HG03521 (cell line): ENCODE measurements around the gene RERE.

Source experiments
- ATAC-seq: cut with Tn5 transposase; IDR thresholded peaks from one replicate; pipeline ENCODE4 v1.9.1; 2021; ENCODE audit warnings: mild to moderate bottlenecking, moderate library complexity; ENCODE audit not compliant: unreplicated experiment

The RERE gene

DNA sequence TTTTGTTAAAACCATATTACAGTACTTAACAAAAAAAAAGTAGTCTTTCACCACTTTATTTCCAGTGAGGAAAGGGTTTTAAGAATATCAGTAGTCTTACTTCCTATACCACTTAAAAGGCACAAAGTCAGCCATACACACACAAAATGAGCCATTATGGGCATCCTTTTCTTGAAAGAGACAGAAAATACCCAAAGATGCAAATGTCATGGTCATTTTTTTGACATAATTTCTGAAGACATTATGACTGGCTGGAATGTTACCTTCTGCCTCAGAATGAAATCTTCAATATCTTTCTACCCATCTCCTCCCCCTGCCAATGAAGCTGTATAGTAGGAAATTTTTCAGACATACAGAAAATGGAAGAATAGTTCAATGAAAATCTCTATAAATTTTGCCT lies 261.9 kb downstream of the RERE start:
- ATAC-seq, result no peak

- ATAC-seq, result no peak
These were observed 262.4 kb downstream of the RERE start for GRCh38 chr1:8554956-8555534.

DNA sequence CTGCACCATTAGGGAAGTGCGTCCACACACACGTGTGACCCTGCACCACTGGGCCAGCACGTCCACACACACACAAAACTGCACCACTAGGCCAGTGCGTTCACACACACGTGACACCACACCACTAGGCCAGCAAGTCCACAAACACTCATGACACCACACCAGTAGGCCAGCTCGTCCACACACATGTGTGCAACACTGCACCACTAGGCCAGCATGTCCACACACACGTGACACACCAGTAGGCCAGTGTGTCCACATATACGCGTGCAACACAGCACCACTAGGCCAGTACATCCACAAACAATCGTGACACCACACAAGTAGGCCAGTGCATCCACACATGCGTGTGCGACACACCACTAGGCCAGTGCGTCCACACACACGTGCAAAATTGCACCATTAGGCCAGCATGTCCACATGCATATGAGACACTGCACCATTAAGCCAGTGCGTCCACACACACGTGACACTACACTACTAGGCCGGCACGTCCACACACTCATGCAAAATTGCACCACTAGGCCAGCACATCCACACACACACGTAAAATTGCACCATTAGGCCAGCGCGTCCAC lies 264.5 kb downstream of the RERE start:
- ATAC-seq, result no peak

DNA sequence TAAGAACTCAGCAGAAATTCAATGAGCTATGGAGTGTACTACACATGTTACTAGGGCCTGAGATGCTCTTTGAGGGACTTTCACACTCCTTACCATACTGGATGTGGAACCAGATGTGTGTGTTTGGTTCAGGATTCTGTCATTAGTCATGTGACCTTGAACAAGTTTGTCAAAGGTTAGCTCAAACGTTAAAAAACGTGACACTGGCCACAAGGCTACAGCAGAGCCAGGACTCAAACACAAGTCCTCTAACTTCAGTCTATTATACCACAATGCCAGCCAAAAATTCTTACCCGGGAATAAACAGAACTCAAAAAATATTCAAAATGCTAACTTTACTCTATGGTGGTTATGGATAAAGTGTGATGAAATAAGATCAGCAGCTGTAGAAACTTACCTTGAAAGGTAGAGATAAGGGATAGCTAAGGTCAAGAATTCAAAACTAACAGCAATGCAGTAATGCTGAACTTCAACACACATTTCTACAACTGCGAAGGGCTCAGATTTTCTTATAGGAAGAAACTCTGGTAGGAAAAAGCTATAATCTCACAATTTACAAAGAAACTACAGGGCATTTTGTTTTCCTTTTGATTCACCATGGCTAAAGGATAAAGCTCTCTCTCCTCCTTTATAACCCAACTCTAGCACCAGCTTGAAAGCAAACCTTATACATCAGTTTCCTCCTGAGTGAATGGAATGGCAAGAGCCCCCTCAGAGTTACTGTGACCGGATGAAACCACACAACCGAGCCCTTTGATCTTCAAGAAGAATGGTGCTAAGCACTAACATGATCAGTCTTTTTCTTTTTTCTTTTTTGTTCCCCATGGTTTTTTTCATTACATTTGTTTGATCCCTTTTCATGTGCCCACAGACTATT lies 265.6 kb downstream of the RERE start:
- ATAC-seq, result no peak

DNA sequence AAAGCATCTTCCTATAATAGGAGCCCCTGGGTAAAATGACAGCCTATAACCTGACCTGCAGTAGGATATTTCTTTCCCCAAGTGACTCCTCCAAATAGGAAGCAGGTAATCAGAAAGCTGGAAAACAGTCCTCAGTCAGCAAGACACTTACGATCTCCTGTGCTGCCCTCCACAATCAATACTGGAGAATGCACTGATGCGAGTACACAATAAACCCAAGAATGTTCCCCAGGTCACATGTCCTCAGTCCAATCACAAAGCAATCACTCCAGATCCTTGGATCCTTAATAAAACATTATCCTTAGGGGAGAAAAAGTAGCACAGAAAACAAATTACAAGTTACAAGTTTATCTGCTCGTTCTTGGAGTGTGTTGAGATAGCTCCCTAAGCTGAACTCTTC lies 266.4 kb downstream of the RERE start:
- ATAC-seq, result no peak

- ATAC-seq, result no peak
These were observed 269.6 kb downstream of the RERE start for GRCh38 chr1:8547791-8548190.

GRCh38 chr1:8545078-8545477 lies 272.4 kb downstream of the RERE start:
- no peak for ATAC-seq

DNA sequence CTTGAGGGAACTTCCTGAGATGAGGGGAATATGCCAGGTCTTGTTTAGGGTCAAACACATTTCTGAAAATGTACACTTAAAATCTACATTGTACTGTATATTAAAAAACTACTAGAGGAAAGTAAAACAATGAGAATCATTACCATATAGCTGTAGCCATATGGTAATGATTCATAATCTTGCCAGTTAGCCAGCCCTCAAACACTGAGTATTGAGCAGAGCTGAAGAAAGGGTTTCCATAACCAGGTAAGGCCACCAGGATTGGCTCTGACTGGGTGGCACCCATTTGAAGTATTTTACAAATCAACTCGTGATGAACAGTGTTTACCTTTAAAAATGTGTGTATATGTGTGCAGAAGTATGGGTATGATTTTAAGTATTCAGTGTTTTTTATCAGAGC lies 272.8 kb downstream of the RERE start:
- no peak for ATAC-seq

- ATAC-seq, result no peak
These were observed 273.5 kb downstream of the RERE start for GRCh38 chr1:8543965-8544364.

GRCh38 chr1:8541961-8542521 lies 275.4 kb downstream of the RERE start:
- no peak for ATAC-seq

GRCh38 chr1:8540971-8541370 lies 276.5 kb downstream of the RERE start:
- no peak for ATAC-seq

DNA sequence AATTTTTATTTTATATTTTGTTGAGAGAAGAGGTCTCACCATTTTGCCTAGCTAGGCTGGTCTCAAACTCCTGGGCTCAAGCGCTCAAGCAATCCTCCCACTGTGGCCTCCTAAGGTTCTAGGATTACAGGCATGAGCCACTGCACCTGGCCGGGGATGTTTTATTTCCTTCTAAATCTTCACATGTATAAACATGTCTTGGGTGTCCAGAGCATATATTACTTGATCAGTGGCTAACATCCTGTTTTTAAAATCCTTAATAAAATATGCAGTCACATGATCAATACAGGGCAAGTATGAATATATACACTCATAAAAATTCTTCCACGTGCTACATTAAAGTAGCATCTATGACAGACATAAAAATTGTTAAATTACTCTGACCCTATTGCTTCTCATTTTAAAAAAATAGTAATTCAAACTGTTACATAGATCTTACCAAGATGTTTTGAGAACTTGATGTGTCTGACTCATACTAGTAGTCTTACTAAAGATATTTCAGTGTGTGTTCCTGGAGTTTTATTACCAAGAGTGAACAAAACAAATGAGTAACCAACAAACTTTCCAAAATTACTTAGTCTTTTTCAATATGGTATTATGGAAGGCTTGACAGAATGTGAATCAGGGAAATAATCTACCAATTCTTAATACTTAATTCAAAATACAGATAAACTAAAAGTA lies 277.0 kb downstream of the RERE start:
- ATAC-seq, result no peak

DNA sequence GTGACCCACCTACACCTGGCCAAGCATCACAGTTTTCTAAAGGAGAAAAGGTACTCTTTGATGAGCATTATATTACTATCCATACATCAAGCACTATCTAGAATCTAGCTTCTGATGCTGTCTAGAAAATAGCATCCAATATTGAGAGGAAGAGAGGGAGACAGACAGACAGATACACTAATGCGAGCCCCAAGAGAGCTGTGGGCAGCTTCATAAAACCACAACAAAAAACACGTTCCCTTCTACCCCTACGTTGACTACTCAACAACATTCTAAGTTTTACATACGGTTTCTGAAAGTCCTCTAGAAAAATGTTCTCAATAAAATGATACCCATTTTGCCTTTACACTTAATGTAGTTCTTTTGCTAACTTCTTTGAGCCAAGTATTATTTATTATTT lies 277.8 kb downstream of the RERE start:
- ATAC-seq, result no peak

GRCh38 chr1:8538502-8538901 lies 278.9 kb downstream of the RERE start:
- ATAC-seq, result no peak

DNA sequence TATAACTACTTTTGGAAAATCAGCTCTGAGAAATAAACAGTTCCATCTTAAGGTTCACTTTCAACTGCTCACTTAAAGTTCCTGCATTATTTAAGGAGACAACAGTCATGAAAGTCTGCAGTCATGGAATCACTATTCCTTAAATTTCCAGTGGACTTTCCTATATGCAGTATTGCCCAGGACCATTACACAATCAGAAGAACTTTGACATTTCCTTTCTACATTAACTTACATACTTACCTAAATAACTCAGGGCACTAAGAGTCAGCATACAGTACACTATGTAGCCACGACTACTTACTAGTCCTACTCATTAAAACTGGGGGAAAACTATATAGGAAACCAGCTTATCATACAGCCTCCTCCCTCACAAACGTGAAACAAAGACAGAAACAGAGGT lies 279.4 kb downstream of the RERE start:
- ATAC-seq, result no peak

DNA sequence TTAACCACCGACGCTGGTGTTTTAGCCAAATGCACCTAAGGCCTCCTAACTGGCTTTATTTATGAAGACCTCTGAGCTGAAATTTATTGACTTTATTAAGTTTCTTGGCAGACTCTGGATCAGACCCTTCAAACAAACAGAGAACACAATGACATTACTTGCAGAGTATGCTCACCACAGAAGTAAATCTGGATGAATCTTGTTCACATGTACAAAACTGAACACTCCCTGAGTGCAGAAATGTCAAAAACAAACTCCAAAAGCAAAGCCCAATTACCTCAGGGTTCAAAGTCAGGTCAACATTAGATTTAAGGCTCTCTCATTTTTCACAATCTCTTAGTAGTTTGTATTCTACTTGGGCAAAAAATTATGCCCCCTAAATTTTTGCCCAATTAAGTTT lies 280.9 kb downstream of the RERE start:
- ATAC-seq, result no peak

- no peak for ATAC-seq
These were observed 283.5 kb downstream of the RERE start for GRCh38 chr1:8533907-8534306.

- ATAC-seq, result no peak
These were observed 284.3 kb downstream of the RERE start for GRCh38 chr1:8533124-8533523.

GRCh38 chr1:8529901-8530300 lies 287.5 kb downstream of the RERE start:
- no peak for ATAC-seq

GRCh38 chr1:8527941-8528340 lies 289.5 kb downstream of the RERE start:
- ATAC-seq, result no peak

DNA sequence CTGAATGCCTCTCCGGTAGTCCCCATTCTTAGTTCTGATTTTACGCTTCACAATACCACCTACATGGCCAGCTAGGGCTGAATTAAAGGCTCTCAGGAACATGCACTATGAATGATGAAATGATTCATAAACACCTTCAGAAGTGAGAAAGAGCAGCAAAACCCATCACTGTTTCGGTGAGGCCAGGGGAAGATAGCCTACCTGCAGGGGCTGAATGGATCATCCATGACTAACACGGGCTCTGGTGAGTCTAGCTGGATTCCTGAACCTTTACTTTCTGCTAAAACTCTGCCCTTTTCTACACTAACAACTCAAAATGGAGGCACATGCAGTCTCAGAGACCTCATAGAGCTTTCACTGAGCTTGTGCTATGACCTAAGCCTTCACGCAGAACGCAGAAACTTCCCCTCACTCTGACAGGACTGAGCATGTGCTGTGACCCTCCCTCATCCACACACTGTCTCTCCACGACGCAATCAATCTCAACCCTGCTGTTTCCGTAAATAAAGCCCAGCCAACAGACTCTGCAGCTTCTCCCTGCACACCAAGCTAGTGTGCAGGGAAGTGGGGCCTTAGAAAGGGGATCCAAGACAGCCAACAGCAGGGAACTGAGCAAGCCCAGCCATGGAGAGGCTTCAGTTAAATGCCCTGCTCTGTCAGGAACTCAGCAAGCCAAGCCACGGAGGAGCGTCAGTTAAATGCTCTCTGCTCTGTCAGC lies 291.7 kb downstream of the RERE start:
- no peak for ATAC-seq
